Keratinocyte (primary cell): Measurements from ENCODE around the gene TCN2. TPM values are rescaled to one million over a fixed set of nuclear protein-coding genes. Genes with fewer than 3 reads are reported as not detected.
"Not testable (repeated sequence)": the region's sequence is repeated elsewhere in the genome, so short reads cannot be mapped to it uniquely, and the experiment has no call there.

Experiments
- DNase-seq: peaks from one replicate; pipeline ENCODE4 v3.0.0-alpha.2; 2011; ENCODE audit warnings: low read depth, missing footprints, low spot score
- FAIRE-seq: peaks from 2 replicates; lab custom pipeline; 2011; peaks lifted over from hg19 to GRCh38; lab: Jason Lieb, UNC
- H2AFZ ChIP-seq: 2 replicates; pipeline ENCODE4 v1.6.0; 2012; ENCODE audit warnings: low read length, control low read depth, inconsistent platforms; ENCODE audit not compliant: control insufficient read depth
- H3K27ac ChIP-seq: 2 replicates; pipeline ENCODE4 v1.5.1; 2011; ENCODE audit warnings: low read length; ENCODE audit not compliant: control insufficient read depth, insufficient read depth
- H3K27me3 ChIP-seq: 3 replicates; pipeline ENCODE4 v1.6.0; 2011; ENCODE audit warnings: low read length; ENCODE audit not compliant: control insufficient read depth, insufficient read depth; ENCODE audit errors: extremely low read depth
- H3K36me3 ChIP-seq, 2 experiments: 2 replicates in 1 of 2; 3 replicates in 1 of 2; pipeline ENCODE4 v1.5.1; 2011; ENCODE audit warnings: low read length in 2 of 2, mild to moderate bottlenecking in 1 of 2; ENCODE audit not compliant: control insufficient read depth in 2 of 2, insufficient read depth in 2 of 2; ENCODE audit errors: extremely low read depth in 1 of 2
- H3K4me1 ChIP-seq: 3 replicates; pipeline ENCODE4 v1.5.1; 2011; ENCODE audit warnings: low read length; ENCODE audit not compliant: control insufficient read depth, insufficient read depth; ENCODE audit errors: extremely low read depth
- H3K4me2 ChIP-seq: 3 replicates; pipeline ENCODE4 v1.6.0; 2011; ENCODE audit warnings: low read depth, low read length; ENCODE audit not compliant: control insufficient read depth, insufficient read depth; ENCODE audit errors: extremely low read depth
- H3K4me3 ChIP-seq, 3 experiments: fragments of 200-600 bp in 1 of 3; sonication (generic) in 1 of 3; 2 replicates in 2 of 3; 3 replicates in 1 of 3; pipeline ENCODE4 v1.5.1; 2011 to 2016; ENCODE audit warnings: low read length in 3 of 3, mild to moderate bottlenecking in 3 of 3, control low read depth in 2 of 3, inconsistent platforms in 1 of 3, low read depth in 1 of 3, mixed read lengths in 1 of 3, mixed run types in 1 of 3, moderate library complexity in 1 of 3; ENCODE audit not compliant: control insufficient read depth in 2 of 3, insufficient read depth in 2 of 3; ENCODE audit errors: extremely low read depth in 1 of 3
- H3K79me2 ChIP-seq: 2 replicates; pipeline ENCODE4 v1.6.0; 2012; ENCODE audit warnings: low read length; ENCODE audit not compliant: control insufficient read depth, insufficient read depth
- H3K9ac ChIP-seq: 3 replicates; pipeline ENCODE4 v1.6.0; 2011; ENCODE audit warnings: low read length; ENCODE audit not compliant: control insufficient read depth, insufficient read depth; ENCODE audit errors: extremely low read depth
- H3K9me1 ChIP-seq: 3 replicates; pipeline ENCODE4 v1.6.0; 2011; ENCODE audit warnings: low read length; ENCODE audit not compliant: control insufficient read depth, insufficient read depth; ENCODE audit errors: extremely low read depth
- H3K9me3 ChIP-seq: 2 replicates; pipeline ENCODE4 v1.5.1; 2012; ENCODE audit warnings: low read depth, low read length; ENCODE audit not compliant: control insufficient read depth
- H4K20me1 ChIP-seq: 3 replicates; pipeline ENCODE4 v1.6.0; 2011; ENCODE audit warnings: low read length; ENCODE audit not compliant: control insufficient read depth, insufficient read depth; ENCODE audit errors: extremely low read depth
- CTCF ChIP-seq, 3 experiments: IDR thresholded peaks in 1 of 3; conservative IDR thresholded peaks in 1 of 3; optimal IDR thresholded peaks in 1 of 3; 2 replicates in 2 of 3; 3 replicates in 1 of 3; pipeline versions ENCODE3 to v1.5.1; 2011; ENCODE audit warnings: low read length in 3 of 3, mild to moderate bottlenecking in 3 of 3, moderate library complexity in 2 of 3, control low read depth in 1 of 3, inconsistent platforms in 1 of 3; ENCODE audit not compliant: insufficient read depth in 2 of 3; ENCODE audit errors: extremely low read depth in 1 of 3
- EZH2 ChIP-seq: IDR thresholded peaks from one replicate; pipeline ENCODE4 v1.6.1; 2012; ENCODE audit warnings: inconsistent platforms, mild to moderate bottlenecking, low read length, moderate library complexity
- dilution Hi-C: fragments of 300-500 bp; cut with MboI; formaldehyde crosslinking; loops from one replicate; pipeline ENCODE4 v1.7.0; 2020; ENCODE audit warnings: low sequenced_read_pairs; ENCODE audit not compliant: extremely low pct_ligation_motif_present
- polyA plus RNA-seq, 5 experiments: library from polyadenylated mRNA; depleted of rRNA in 3 of 5; stranded (reverse) in 3 of 5; stranded (forward) in 1 of 5; unstranded in 1 of 5; fragments of >200 nt; gene quantifications; 1 replicate in 1 of 5; 2 replicates in 3 of 5; 3 replicates in 1 of 5; pipeline versions ENCODE4 v1.2.1 to v1.2.3, GENCODE V29; 2011 to 2012; ENCODE audit warnings: missing spikeins in 2 of 5, low read depth in 1 of 5, low replicate concordance in 1 of 5

Gene TCN2
- polyA plus RNA-seq, 1 donor (not counting 4 experiments of a cell fraction or from before 2014, with no cell fraction given), result 0.88 TPM

GRCh38 chr22:30591191-30591587 is 15.8 kb upstream of the TCN2 start:
- peaks cover 10% of the 10 kb centered on the region for H3K4me1 ChIP-seq
- peak; percentile 13 for FAIRE-seq
- no peaks in the 10 kb centered on the region for H3K9me1 ChIP-seq
- TF ChIP-seq EZH2, result no peak
- no peak for TF ChIP-seq CTCF (optimal IDR thresholded peaks at IDR 0.05 in 1 of 3, IDR thresholded peaks at IDR 0.05 in 1 of 3, conservative IDR thresholded peaks at IDR 0.05 in 1 of 3; ENCODE audit: extremely low read depth in 1 of 3, insufficient read depth in 2 of 3, low read length in 3 of 3)
- no peaks in the 10 kb centered on the region for H3K27me3 ChIP-seq
- H3K79me2 ChIP-seq, result peaks cover 37% of the 10 kb centered on the region
- peaks cover 27 to 31% of the 10 kb centered on the region in 2 experiments for H3K36me3 ChIP-seq
- H3K4me3 ChIP-seq, result peak overlapping the region; percentile 51 to 85 (median 74)
- no peaks in the 10 kb centered on the region for H4K20me1 ChIP-seq
- H2AFZ ChIP-seq, result peak overlapping the region; percentile 23
- peak overlapping the region; percentile 91 for H3K27ac ChIP-seq
- no peaks in the 10 kb centered on the region for H3K9me3 ChIP-seq
- dilution Hi-C loops, result no loop called here
- H3K9ac ChIP-seq, result peak overlapping the region; percentile 90
- no peak for DNase-seq
- peak overlapping the region; percentile 90 for H3K4me2 ChIP-seq

GRCh38 chr22:30591588-30592359 is 15.2 kb upstream of the TCN2 start, which contains the start of gene PES1:
TSS of gene PES1 (minus strand) at chr22:30591910. CDS start at chr22:30591833, 77 bp downstream.
- Histone ChIP-seq H4K20me1 (no peaks in the 10 kb centered on the region), H3K79me2 (peaks cover 37% of the 10 kb centered on the region), H3K4me1 (peaks cover 10% of the 10 kb centered on the region), H2AFZ (peak within 1 kb of the TSS; percentile 23), H3K9me3 (no peaks in the 10 kb centered on the region), H3K9me1 (no peaks in the 10 kb centered on the region), H3K9ac (peak within 1 kb of the TSS; percentile 90), H3K4me2 (peak within 1 kb of the TSS; percentile 90), H3K27ac (peak within 1 kb of the TSS; percentile 91), H3K36me3 (peaks cover 23 to 25% of the 10 kb centered on the region in 2 experiments), H3K27me3 (no peaks in the 10 kb centered on the region), H3K4me3 (peak within 1 kb of the TSS; percentile 51 to 85 (median 74))
- dilution Hi-C loops, result no loop called here
- DNase-seq (peak; percentile 85), FAIRE-seq (peak; percentile 93)
- no peak for TF ChIP-seq CTCF (optimal IDR thresholded peaks at IDR 0.05 in 1 of 3, IDR thresholded peaks at IDR 0.05 in 1 of 3, conservative IDR thresholded peaks at IDR 0.05 in 1 of 3; ENCODE audit: extremely low read depth in 1 of 3, insufficient read depth in 2 of 3, low read length in 3 of 3)
- TF ChIP-seq EZH2, result no peak

- dilution Hi-C loops, result not testable (repeated sequence)
Measured at GRCh38 chr22:30592360-30592713, 14.6 kb upstream of the TCN2 start.

More at GRCh38 chr22:30592360-30592713, 14.6 kb upstream of the TCN2 start:
- not testable (repeated sequence) for DNase-seq, H3K9ac ChIP-seq, H3K27me3 ChIP-seq, FAIRE-seq, H2AFZ ChIP-seq, H3K4me1 ChIP-seq, H4K20me1 ChIP-seq, H3K9me1 ChIP-seq, H3K9me3 ChIP-seq, H3K27ac ChIP-seq
- Histone ChIP-seq H3K4me3 (peak overlapping the region in 1 of 3 experiments; percentile 85), H3K4me2 (peak overlapping the region; percentile 59), H3K79me2 (peaks cover 37% of the 10 kb centered on the region), H3K36me3 (peaks cover 18 to 20% of the 10 kb centered on the region in 2 experiments)
